BLaER1 (cell line): ENCODE results near the gene PZP.
"Not testable (repeated sequence)": the region's sequence is repeated elsewhere in the genome, so short reads cannot be mapped to it uniquely, and the experiment has no call there.

Source experiments
- H3K27ac ChIP-seq: shearing (Covaris generic); formaldehyde crosslinking; 2 replicates; pipeline ENCODE4 v1.8.1; 2022
- H3K27me3 ChIP-seq: shearing (Covaris generic); formaldehyde crosslinking; 2 replicates; pipeline ENCODE4 v1.8.1; 2022
- H3K36me3 ChIP-seq: shearing (Covaris generic); formaldehyde crosslinking; 2 replicates; pipeline ENCODE4 v1.8.1; 2022
- H3K4me1 ChIP-seq: shearing (Covaris generic); formaldehyde crosslinking; 2 replicates; pipeline ENCODE4 v1.8.1; 2022
- H3K4me2 ChIP-seq: shearing (Covaris generic); formaldehyde crosslinking; 2 replicates; pipeline ENCODE4 v1.8.1; 2022
- H3K4me3 ChIP-seq: shearing (Covaris generic); formaldehyde crosslinking; 2 replicates; pipeline ENCODE4 v1.8.1; 2022
- H3K9ac ChIP-seq: shearing (Covaris generic); formaldehyde crosslinking; 2 replicates; pipeline ENCODE4 v1.8.1; 2022
- H3K9me3 ChIP-seq: shearing (Covaris generic); formaldehyde crosslinking; 2 replicates; pipeline ENCODE4 v1.8.1; 2022
- H4K20me1 ChIP-seq: shearing (Covaris generic); formaldehyde crosslinking; 2 replicates; pipeline ENCODE4 v1.8.1; 2022
- Cebpa-rat ChIP-seq: shearing (Covaris generic); IDR thresholded peaks from 2 replicates; pipeline ENCODE4 v1.8.1; 2022

The PZP gene

GRCh38 chr12:9208229-9208628, at the start of gene PZP:
Gene PZP, minus strand, starts transcription at chr12:9208395. Its CDS starts 54 bp downstream, at chr12:9208341.
- TF ChIP-seq Cebpa-rat: no peak
- H3K36me3 ChIP-seq: no peaks in the 10 kb centered on the region
- no peak within 1 kb of the TSS for H3K4me2 ChIP-seq
- H3K9ac ChIP-seq: no peak within 1 kb of the TSS
- no peak within 1 kb of the TSS for H3K27ac ChIP-seq
- no peaks in the 10 kb centered on the region for H3K27me3 ChIP-seq
- H3K9me3 ChIP-seq: no peaks in the 10 kb centered on the region
- no peaks in the 10 kb centered on the region for H3K4me1 ChIP-seq
- H3K4me3 ChIP-seq: no peak within 1 kb of the TSS
- no peaks in the 10 kb centered on the region for H4K20me1 ChIP-seq

GRCh38 chr12:9256758-9257405, 48.7 kb upstream of the PZP start:
- Histone ChIP-seq H3K4me2 (no peak overlapping the region), H3K36me3 (no peaks in the 10 kb centered on the region), H3K27ac (no peak overlapping the region), H3K9me3 (no peaks in the 10 kb centered on the region), H3K4me3 (no peak overlapping the region), H3K27me3 (no peaks in the 10 kb centered on the region), H3K4me1 (no peaks in the 10 kb centered on the region), H4K20me1 (no peaks in the 10 kb centered on the region), H3K9ac (no peak overlapping the region)
- no peak for TF ChIP-seq Cebpa-rat

- H3K9me3 ChIP-seq: no peaks in the 10 kb centered on the region
- H3K4me1 ChIP-seq: no peaks in the 10 kb centered on the region
- no peaks in the 10 kb centered on the region for H3K36me3 ChIP-seq
- TF ChIP-seq Cebpa-rat: no peak
- no peak overlapping the region for H3K9ac ChIP-seq
- no peaks in the 10 kb centered on the region for H4K20me1 ChIP-seq
- H3K27ac ChIP-seq: no peak overlapping the region
- H3K27me3 ChIP-seq: no peaks in the 10 kb centered on the region
- H3K4me2 ChIP-seq: no peak overlapping the region
- H3K4me3 ChIP-seq: no peak overlapping the region
These were observed 48.1 kb upstream of the PZP start for GRCh38 chr12:9256341-9256740.

- no peak overlapping the region for H3K27ac ChIP-seq
- H3K27me3 ChIP-seq: no peaks in the 10 kb centered on the region
- H3K9me3 ChIP-seq: no peaks in the 10 kb centered on the region
- H3K4me1 ChIP-seq: no peaks in the 10 kb centered on the region
- no peaks in the 10 kb centered on the region for H4K20me1 ChIP-seq
- TF ChIP-seq Cebpa-rat: no peak
- H3K36me3 ChIP-seq: no peaks in the 10 kb centered on the region
- no peak overlapping the region for H3K9ac ChIP-seq
- H3K4me2 ChIP-seq: no peak overlapping the region
- no peak overlapping the region for H3K4me3 ChIP-seq
These were observed 47.6 kb upstream of the PZP start for GRCh38 chr12:9255837-9256236.

GRCh38 chr12:9253464-9253863, 45.3 kb upstream of the PZP start:
- H4K20me1 ChIP-seq: no peaks in the 10 kb centered on the region
- no peak overlapping the region for H3K4me2 ChIP-seq
- no peaks in the 10 kb centered on the region for H3K4me1 ChIP-seq
- H3K9ac ChIP-seq: no peak overlapping the region
- no peak for TF ChIP-seq Cebpa-rat
- no peaks in the 10 kb centered on the region for H3K36me3 ChIP-seq
- no peak overlapping the region for H3K27ac ChIP-seq
- no peaks in the 10 kb centered on the region for H3K27me3 ChIP-seq
- H3K4me3 ChIP-seq: no peak overlapping the region
- no peaks in the 10 kb centered on the region for H3K9me3 ChIP-seq

GRCh38 chr12:9252791-9253190, 44.6 kb upstream of the PZP start:
- H3K9me3 ChIP-seq, H3K4me3 ChIP-seq, H3K4me2 ChIP-seq, H3K36me3 ChIP-seq, H3K27me3 ChIP-seq, H3K9ac ChIP-seq, H3K4me1 ChIP-seq, H4K20me1 ChIP-seq, H3K27ac ChIP-seq: not testable (repeated sequence)

- H3K36me3 ChIP-seq: no peaks in the 10 kb centered on the region
- H3K27me3 ChIP-seq: no peaks in the 10 kb centered on the region
- no peak overlapping the region for H3K9ac ChIP-seq
- H3K4me3 ChIP-seq: no peak overlapping the region
- H3K27ac ChIP-seq: no peak overlapping the region
- H3K4me2 ChIP-seq: no peak overlapping the region
- no peaks in the 10 kb centered on the region for H3K9me3 ChIP-seq
- no peak for TF ChIP-seq Cebpa-rat
- H3K4me1 ChIP-seq: no peaks in the 10 kb centered on the region
- H4K20me1 ChIP-seq: no peaks in the 10 kb centered on the region
These were observed 44.1 kb upstream of the PZP start for GRCh38 chr12:9252256-9252655.

GRCh38 chr12:9248435-9248834, 40.2 kb upstream of the PZP start:
- no peaks in the 10 kb centered on the region for H3K36me3 ChIP-seq
- TF ChIP-seq Cebpa-rat: no peak
- H3K9me3 ChIP-seq: no peaks in the 10 kb centered on the region
- H3K27me3 ChIP-seq: no peaks in the 10 kb centered on the region
- no peak overlapping the region for H3K27ac ChIP-seq
- no peak overlapping the region for H3K9ac ChIP-seq
- no peak overlapping the region for H3K4me2 ChIP-seq
- H3K4me1 ChIP-seq: no peaks in the 10 kb centered on the region
- no peak overlapping the region for H3K4me3 ChIP-seq
- H4K20me1 ChIP-seq: no peaks in the 10 kb centered on the region

- Histone ChIP-seq H4K20me1 (no peaks in the 10 kb centered on the region), H3K36me3 (no peaks in the 10 kb centered on the region), H3K27me3 (no peaks in the 10 kb centered on the region), H3K4me1 (no peaks in the 10 kb centered on the region), H3K27ac (no peak overlapping the region), H3K4me2 (no peak overlapping the region), H3K9me3 (no peaks in the 10 kb centered on the region), H3K4me3 (no peak overlapping the region), H3K9ac (no peak overlapping the region)
- TF ChIP-seq Cebpa-rat: no peak
These were observed 36.7 kb upstream of the PZP start for GRCh38 chr12:9244894-9245293.

- Histone ChIP-seq H3K9me3 (no peaks in the 10 kb centered on the region), H3K4me2 (no peak overlapping the region), H4K20me1 (no peaks in the 10 kb centered on the region), H3K27me3 (no peaks in the 10 kb centered on the region), H3K9ac (no peak overlapping the region), H3K4me3 (no peak overlapping the region), H3K36me3 (no peaks in the 10 kb centered on the region), H3K27ac (no peak overlapping the region), H3K4me1 (no peaks in the 10 kb centered on the region)
- no peak for TF ChIP-seq Cebpa-rat
These were observed 35.9 kb upstream of the PZP start for GRCh38 chr12:9243999-9244649.
